Colonic mucosa (tissue), 4 donors: ENCODE measurements around the gene TFB1M. TPM values are rescaled to one million over a fixed set of nuclear protein-coding genes. Genes with fewer than 3 reads are reported as not detected.

Source experiments
- DNase-seq: peaks from one replicate; pipeline ENCODE4 v3.0.0-alpha.2; 2020
- H3K27ac ChIP-seq: fragments of 200-600 bp; one replicate; pipeline ENCODE4 v1.8.0; 2021
- H3K27me3 ChIP-seq: fragments of 200-600 bp; one replicate; pipeline ENCODE4 v1.8.0; 2021
- H3K36me3 ChIP-seq: fragments of 200-600 bp; one replicate; pipeline ENCODE4 v1.8.0; 2021
- H3K4me1 ChIP-seq: fragments of 200-600 bp; one replicate; pipeline ENCODE4 v1.8.0; 2021; ENCODE audit warnings: mild to moderate bottlenecking
- H3K4me3 ChIP-seq: fragments of 200-600 bp; one replicate; pipeline ENCODE4 v1.8.0; 2021
- H3K9ac ChIP-seq, 2 donors: one replicate each; pipeline ENCODE4 v1.7.0; 2013; ENCODE audit warnings: control low read depth in 2 of 2, low read depth in 2 of 2, low read length in 2 of 2
- H3K9me3 ChIP-seq: fragments of 200-600 bp; one replicate; pipeline ENCODE4 v1.8.0; 2021
- CTCF ChIP-seq: fragments of 200-600 bp; IDR thresholded peaks from one replicate; pipeline ENCODE4 v1.8.0; 2022; ENCODE audit warnings: antibody characterized with exemption, mild to moderate bottlenecking
- intact Hi-C: fragments of 100-400 bp; cut with DNase I; formaldehyde crosslinking; loops from one replicate; pipeline ENCODE4 v1.14.1; 2022
- total RNA-seq, 2 donors: library from RNA; stranded (reverse); fragmentation: NEBNext Ultra II Directional in 1 of 2; extraction: Animal tissue kit (Norgen Biotek cat#: 25700) in 1 of 2; gene quantifications; one replicate each; pipeline ENCODE4 v1.2.1, GENCODE V29; 2021
- donor health status: healthy.
- donor health status: DM: no; HTN: no; CAD: no.
- donor health status: DM: no; HTN: no; CAD: no.

Gene TFB1M
- total RNA-seq, 2 donors from 2014 or later: 17.8 to 27.9 TPM

DNA sequence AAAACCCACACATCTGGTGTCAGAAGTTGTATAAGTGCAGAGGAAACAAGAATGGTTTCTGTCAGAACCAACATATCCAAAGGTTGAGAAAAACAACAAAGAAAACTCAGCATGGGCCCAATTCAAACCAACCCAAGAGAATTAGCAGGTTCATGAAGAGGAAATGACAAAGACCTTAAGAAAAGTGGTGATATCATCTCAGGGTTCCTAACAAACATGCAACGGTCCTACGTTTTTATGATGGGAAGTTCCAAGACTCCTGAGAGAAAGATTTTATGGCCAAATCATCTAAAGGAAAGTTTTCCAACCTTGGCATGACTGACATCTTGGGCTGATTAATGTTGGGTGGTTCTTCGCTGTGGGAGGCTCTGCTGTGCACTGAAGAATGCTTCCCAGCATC is 23.0 kb downstream of the TFB1M start:
- intact Hi-C loops: no loop called here

GRCh38 chr6:155290491-155290890 is 23.8 kb downstream of the TFB1M start:
- Histone ChIP-seq H3K9ac (no peak overlapping the region), H3K36me3 (no peaks in the 10 kb centered on the region), H3K27me3 (no peaks in the 10 kb centered on the region), H3K4me3 (no peak overlapping the region), H3K9me3 (no peaks in the 10 kb centered on the region), H3K27ac (no peak overlapping the region), H3K4me1 (no peaks in the 10 kb centered on the region)
- DNase-seq: no peak
- no peak for TF ChIP-seq CTCF
- intact Hi-C loops: no loop called here

More for the DNA sequence above, 23.0 kb downstream of the TFB1M start:
- DNase-seq: no peak
- Histone ChIP-seq H3K27ac (no peak overlapping the region), H3K4me3 (no peak overlapping the region), H3K9ac (no peak overlapping the region), H3K4me1 (no peaks in the 10 kb centered on the region), H3K9me3 (no peaks in the 10 kb centered on the region), H3K36me3 (no peaks in the 10 kb centered on the region), H3K27me3 (no peaks in the 10 kb centered on the region)
- no peak for TF ChIP-seq CTCF

DNA sequence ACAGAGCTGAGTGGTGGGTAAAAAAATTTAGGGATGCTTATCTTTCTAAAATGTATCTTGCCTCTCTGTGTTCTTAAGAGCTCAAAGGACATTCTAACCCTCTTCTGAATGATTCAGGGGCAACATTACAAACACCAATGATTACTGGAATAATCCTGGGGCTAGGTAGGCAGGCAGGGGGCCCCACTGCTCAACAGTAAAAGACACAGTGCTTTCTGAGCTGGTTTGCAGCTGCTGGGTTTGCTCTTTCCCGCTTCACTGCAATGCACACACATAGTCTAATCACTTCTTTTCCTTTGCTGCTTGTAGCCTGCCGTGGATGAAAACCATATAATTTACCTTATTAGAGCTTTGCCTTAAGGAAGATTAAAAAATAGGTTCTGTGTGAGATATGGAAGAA is 26.5 kb downstream of the TFB1M start:
- H3K4me1 ChIP-seq: no peaks in the 10 kb centered on the region
- intact Hi-C loops: no loop called here
- no peak overlapping the region for H3K4me3 ChIP-seq
- H3K27ac ChIP-seq: no peak overlapping the region
- no peaks in the 10 kb centered on the region for H3K9me3 ChIP-seq
- H3K27me3 ChIP-seq: no peaks in the 10 kb centered on the region
- no peaks in the 10 kb centered on the region for H3K36me3 ChIP-seq
- DNase-seq: no peak
- no peak overlapping the region for H3K9ac ChIP-seq
- TF ChIP-seq CTCF: no peak

- intact Hi-C loops: no loop called here
- no peak overlapping the region for H3K27ac ChIP-seq
- no peak for TF ChIP-seq CTCF
- H3K27me3 ChIP-seq: no peaks in the 10 kb centered on the region
- H3K9me3 ChIP-seq: no peaks in the 10 kb centered on the region
- H3K4me1 ChIP-seq: no peaks in the 10 kb centered on the region
- H3K9ac ChIP-seq: no peak overlapping the region
- H3K4me3 ChIP-seq: no peak overlapping the region
- no peak for DNase-seq
- H3K36me3 ChIP-seq: no peaks in the 10 kb centered on the region
Measured at GRCh38 chr6:155284775-155285174, 29.5 kb downstream of the TFB1M start.

- Histone ChIP-seq H3K9me3 (no peaks in the 10 kb centered on the region), H3K27ac (no peak overlapping the region)
- intact Hi-C loops: no loop called here
Measured at GRCh38 chr6:155278319-155279049, 35.8 kb downstream of the TFB1M start.

More at GRCh38 chr6:155278319-155279049, 35.8 kb downstream of the TFB1M start:
- H3K4me3 ChIP-seq: no peak overlapping the region
- TF ChIP-seq CTCF: no peak
- H3K36me3 ChIP-seq: no peaks in the 10 kb centered on the region
- no peak overlapping the region for H3K9ac ChIP-seq
- no peaks in the 10 kb centered on the region for H3K4me1 ChIP-seq
- DNase-seq: no peak
- no peaks in the 10 kb centered on the region for H3K27me3 ChIP-seq
